ENCODE data around the gene TLCD5. TPM values are rescaled to one million over a fixed set of nuclear protein-coding genes. Genes with fewer than 3 reads are reported as not detected.
A peak's percentile ranks its signal among the peaks of the same experiment; 100 is the strongest.

The TLCD5 gene
- total and polyA plus RNA-seq, 8 donors: 0.58 to 81.2 (median 1.8) TPM; not detected in 1

- Histone ChIP-seq H3K27ac (peak overlapping the region in 4 of 5 donors; percentile 10 to 94 (median 70)), H3K27me3 (peaks cover 0 to 8% (median 0%) of the 10 kb centered on the region in 3 donors), H3K4me1 (peaks cover 7 to 47% (median 33%) of the 10 kb centered on the region in 4 donors), H3K9me3 (no peaks in the 10 kb centered on the region), H3K36me3 (peaks cover 0 to 13% (median 11%) of the 10 kb centered on the region in 4 donors), H3K4me3 (no peak overlapping the region)
- WGBS, 5 donors: 21 to 31% (median 22%) methylated on average over 4 of the region's 4 CpGs
- TF ChIP-seq POLR2AphosphoS5 (IDR thresholded peaks at IDR 0.05): no peak
- no peak for TF ChIP-seq POLR2A (IDR thresholded peaks at IDR 0.05)
- TF ChIP-seq EP300 (IDR thresholded peaks at IDR 0.05): no peak
- TF ChIP-seq CTCF (IDR thresholded peaks at IDR 0.05): no peak
- DNase-seq: no peak
- intact Hi-C loops (cut with DNase I; ENCODE audit: low total_unique reads): no loop called here
These were observed 1.8 kb downstream of the TLCD5 start for GRCh38 chr11:120326845-120327281.

GRCh38 chr11:120327311-120327710 lies 2.2 kb downstream of the TLCD5 start:
- Histone ChIP-seq H3K9me3 (no peaks in the 10 kb centered on the region), H3K27me3 (peaks cover 0 to 8% (median 0%) of the 10 kb centered on the region in 3 donors), H3K4me1 (peaks cover 7 to 52% (median 38%) of the 10 kb centered on the region in 4 donors), H3K4me3 (no peak overlapping the region), H3K27ac (peak overlapping the region in 3 of 5 donors; percentile 47 to 94 (median 92)), H3K36me3 (peaks cover 0 to 13% (median 11%) of the 10 kb centered on the region in 4 donors)
- intact Hi-C loops (cut with DNase I; ENCODE audit: low total_unique reads): no loop called here
- 87 to 94% (median 92%) methylated on average over 4 of the region's 4 CpGs for WGBS, 5 donors
- no peak for DNase-seq
- TF ChIP-seq POLR2A (IDR thresholded peaks at IDR 0.05) (no peak), EP300 (IDR thresholded peaks at IDR 0.05) (no peak), POLR2AphosphoS5 (IDR thresholded peaks at IDR 0.05) (no peak)

- Histone ChIP-seq H3K4me3 (no peak overlapping the region), H3K4me1 (peaks cover 7 to 73% (median 51%) of the 10 kb centered on the region in 4 donors), H3K27ac (no peak overlapping the region), H3K9me3 (no peaks in the 10 kb centered on the region), H3K27me3 (peaks cover 0 to 8% (median 0%) of the 10 kb centered on the region in 3 donors), H3K36me3 (peaks cover 0 to 13% (median 11%) of the 10 kb centered on the region in 4 donors)
- intact Hi-C loops (cut with DNase I; ENCODE audit: low total_unique reads): no loop called here
- TF ChIP-seq POLR2AphosphoS5 (IDR thresholded peaks at IDR 0.05) (no peak), POLR2A (IDR thresholded peaks at IDR 0.05) (no peak), CTCF (IDR thresholded peaks at IDR 0.05) (no peak), EP300 (IDR thresholded peaks at IDR 0.05) (no peak)
- 85 to 92% (median 89%) methylated on average over 3 of the region's 3 CpGs for WGBS, 5 donors
- no peak for DNase-seq
These were observed 4.5 kb downstream of the TLCD5 start for GRCh38 chr11:120329556-120329955.

- no peak overlapping the region for H3K4me3 ChIP-seq
- no peak for TF ChIP-seq POLR2AphosphoS5 (IDR thresholded peaks at IDR 0.05)
- TF ChIP-seq POLR2A (IDR thresholded peaks at IDR 0.05): no peak
- no peak for TF ChIP-seq CTCF (IDR thresholded peaks at IDR 0.05)
- TF ChIP-seq EP300 (IDR thresholded peaks at IDR 0.05): no peak
- H3K4me1 ChIP-seq: peaks cover 7 to 71% (median 47%) of the 10 kb centered on the region in 4 donors
- WGBS, 5 donors: 93 to 97% (median 96%) methylated on average over 6 of the region's 6 CpGs
- DNase-seq: no peak
- H3K27ac ChIP-seq: no peak overlapping the region
- intact Hi-C loops (cut with DNase I; ENCODE audit: low total_unique reads): no loop called here
- peaks cover 0 to 6% (median 0%) of the 10 kb centered on the region in 3 donors for H3K27me3 ChIP-seq
- peaks cover 0 to 13% (median 11%) of the 10 kb centered on the region in 4 donors for H3K36me3 ChIP-seq
- H3K9me3 ChIP-seq: no peaks in the 10 kb centered on the region
These were observed 4.9 kb downstream of the TLCD5 start for GRCh38 chr11:120330045-120330444.

All from stomach (tissue), 9 donors.